ENCODE data around the gene TGFBR2.

DNA sequence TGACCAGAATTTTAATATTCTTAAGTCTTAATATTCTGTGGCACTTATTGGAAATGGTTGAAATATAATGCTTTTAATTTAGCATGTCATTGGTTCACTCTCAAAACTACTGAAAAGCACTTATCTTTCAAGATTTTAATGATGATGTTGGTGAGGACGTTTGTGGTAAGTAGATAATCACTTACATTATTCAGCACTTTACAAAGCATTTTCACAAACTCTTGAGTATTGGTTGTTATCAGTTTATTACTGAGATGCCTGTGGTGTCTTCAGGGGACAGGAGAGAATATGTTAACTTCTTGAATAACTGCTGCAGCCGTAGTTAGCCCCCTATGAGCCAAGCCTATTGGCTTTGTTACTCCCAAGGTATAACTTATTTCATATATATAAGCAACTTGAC lies 15.2 kb downstream of the TGFBR2 start:
- TF ChIP-seq EZH2 (IDR thresholded peaks at IDR 0.05; ENCODE audit: insufficient read depth, poor library complexity, severe bottlenecking) (no peak), EZH2phosphoT487 (IDR thresholded peaks at IDR 0.05; ENCODE audit: insufficient read depth, low read depth) (no peak)
